ENCODE data around the gene HARS1.

DNA sequence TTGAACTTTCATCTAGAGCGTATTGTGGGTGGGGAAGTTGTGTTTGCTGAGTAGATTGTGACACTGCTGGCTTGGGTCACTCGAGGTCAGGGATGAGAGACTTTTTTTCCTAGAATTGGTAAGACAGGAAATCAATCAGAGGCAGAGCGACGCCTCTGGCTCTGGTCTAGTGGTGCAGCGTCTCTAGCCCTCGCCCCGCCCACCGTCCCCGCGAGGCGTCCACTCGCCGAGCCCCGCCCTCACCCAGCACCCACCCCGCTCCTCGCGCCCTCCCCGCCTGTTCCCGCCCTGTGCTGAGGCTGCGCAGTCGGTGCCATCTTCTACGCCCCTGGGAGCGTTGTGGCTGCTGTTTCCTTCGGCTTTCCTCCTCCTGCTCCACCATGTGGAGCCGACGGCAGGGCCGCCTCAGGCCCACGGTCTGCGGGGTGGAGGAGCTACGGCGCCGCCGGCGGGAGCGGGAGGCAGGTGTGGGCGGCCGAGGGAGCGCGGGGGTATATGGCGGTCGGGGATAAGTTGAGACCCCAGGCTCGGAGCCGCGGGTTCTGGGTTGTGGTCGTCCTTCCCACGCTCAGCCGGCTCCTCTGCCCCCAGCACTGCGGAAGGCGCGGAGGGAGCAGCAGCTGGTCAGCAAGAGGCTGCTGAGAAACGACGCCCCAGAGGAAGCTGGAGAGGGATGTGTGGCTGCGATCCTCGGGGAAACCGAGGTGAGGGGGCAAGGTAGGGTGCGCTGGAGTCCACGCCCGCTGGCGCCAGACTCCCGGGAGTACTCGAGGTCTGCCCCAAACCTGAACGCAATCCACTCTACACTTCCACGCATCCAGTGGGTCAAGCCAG is 51.8 kb downstream of the HARS1 start, which contains the start of gene TMCO6:
- TF ChIP-seq, protein P1, sequence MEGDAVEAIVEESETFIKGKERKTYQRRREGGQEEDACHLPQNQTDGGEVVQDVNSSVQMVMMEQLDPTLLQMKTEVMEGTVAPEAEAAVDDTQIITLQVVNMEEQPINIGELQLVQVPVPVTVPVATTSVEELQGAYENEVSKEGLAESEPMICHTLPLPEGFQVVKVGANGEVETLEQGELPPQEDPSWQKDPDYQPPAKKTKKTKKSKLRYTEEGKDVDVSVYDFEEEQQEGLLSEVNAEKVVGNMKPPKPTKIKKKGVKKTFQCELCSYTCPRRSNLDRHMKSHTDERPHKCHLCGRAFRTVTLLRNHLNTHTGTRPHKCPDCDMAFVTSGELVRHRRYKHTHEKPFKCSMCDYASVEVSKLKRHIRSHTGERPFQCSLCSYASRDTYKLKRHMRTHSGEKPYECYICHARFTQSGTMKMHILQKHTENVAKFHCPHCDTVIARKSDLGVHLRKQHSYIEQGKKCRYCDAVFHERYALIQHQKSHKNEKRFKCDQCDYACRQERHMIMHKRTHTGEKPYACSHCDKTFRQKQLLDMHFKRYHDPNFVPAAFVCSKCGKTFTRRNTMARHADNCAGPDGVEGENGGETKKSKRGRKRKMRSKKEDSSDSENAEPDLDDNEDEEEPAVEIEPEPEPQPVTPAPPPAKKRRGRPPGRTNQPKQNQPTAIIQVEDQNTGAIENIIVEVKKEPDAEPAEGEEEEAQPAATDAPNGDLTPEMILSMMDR (IDR thresholded peaks at IDR 0.05): peak; percentile 61
- peak; percentile 38 for TF ChIP-seq EZH2 (IDR thresholded peaks at IDR 0.05)

Data from neural progenitor cell (in vitro differentiated cells).